ENCODE measurements around the gene FAM13A.

The FAM13A gene

GRCh38 chr4:88747351-88747750 is 309.6 kb downstream of the FAM13A start:
- DNase-seq (ENCODE audit: low read depth): no peak

- no peak for DNase-seq (ENCODE audit: low read depth)
Measured at GRCh38 chr4:88746206-88746605, 310.8 kb downstream of the FAM13A start.

- DNase-seq (ENCODE audit: low read depth): no peak
Measured at GRCh38 chr4:88745581-88746163, 311.3 kb downstream of the FAM13A start.

GRCh38 chr4:88745175-88745574 is 311.8 kb downstream of the FAM13A start:
- DNase-seq (ENCODE audit: low read depth): no peak

GRCh38 chr4:88744609-88745008 is 312.4 kb downstream of the FAM13A start:
- DNase-seq (ENCODE audit: low read depth): no peak

GRCh38 chr4:88743696-88744095 is 313.3 kb downstream of the FAM13A start:
- no peak for DNase-seq (ENCODE audit: low read depth)

- DNase-seq (ENCODE audit: low read depth): no peak
Measured at GRCh38 chr4:88742561-88742960, 314.4 kb downstream of the FAM13A start.

GRCh38 chr4:88738180-88738579 is 318.8 kb downstream of the FAM13A start:
- DNase-seq (ENCODE audit: low read depth): no peak

GRCh38 chr4:88737307-88737941 is 319.6 kb downstream of the FAM13A start:
- DNase-seq (ENCODE audit: low read depth): no peak

- no peak for DNase-seq (ENCODE audit: low read depth)
Measured at GRCh38 chr4:88736264-88736663, 320.7 kb downstream of the FAM13A start.

- no peak for DNase-seq (ENCODE audit: low read depth)
Measured at GRCh38 chr4:88735564-88735963, 321.4 kb downstream of the FAM13A start.

- no peak for DNase-seq (ENCODE audit: low read depth)
Measured at GRCh38 chr4:88734403-88734949, 322.5 kb downstream of the FAM13A start.

GRCh38 chr4:88732714-88733368 is 324.1 kb downstream of the FAM13A start:
- DNase-seq (ENCODE audit: low read depth): no peak

GRCh38 chr4:88731381-88731780 is 325.6 kb downstream of the FAM13A start:
- no peak for DNase-seq (ENCODE audit: low read depth)

GRCh38 chr4:88730811-88731210 is 326.2 kb downstream of the FAM13A start:
- DNase-seq (ENCODE audit: low read depth): no peak

GRCh38 chr4:88729146-88729760 is 327.7 kb downstream of the FAM13A start:
- no peak for DNase-seq (ENCODE audit: low read depth)

- no peak for DNase-seq (ENCODE audit: low read depth)
Measured at GRCh38 chr4:88728146-88728545, 328.8 kb downstream of the FAM13A start.

- DNase-seq (ENCODE audit: low read depth): no peak
Measured at GRCh38 chr4:88725986-88726385, 331.0 kb downstream of the FAM13A start.

- no peak for DNase-seq (ENCODE audit: low read depth)
Measured at GRCh38 chr4:88725143-88725542, 331.8 kb downstream of the FAM13A start.

- no peak for DNase-seq (ENCODE audit: low read depth)
Measured at GRCh38 chr4:88724406-88724805, 332.6 kb downstream of the FAM13A start.

GRCh38 chr4:88722828-88723227 is 334.2 kb downstream of the FAM13A start:
- DNase-seq (ENCODE audit: low read depth): no peak

- DNase-seq (ENCODE audit: low read depth): no peak
Measured at GRCh38 chr4:88722276-88722780, 334.7 kb downstream of the FAM13A start.
